ENCODE data around the gene CHIC2.

The CHIC2 gene

DNA sequence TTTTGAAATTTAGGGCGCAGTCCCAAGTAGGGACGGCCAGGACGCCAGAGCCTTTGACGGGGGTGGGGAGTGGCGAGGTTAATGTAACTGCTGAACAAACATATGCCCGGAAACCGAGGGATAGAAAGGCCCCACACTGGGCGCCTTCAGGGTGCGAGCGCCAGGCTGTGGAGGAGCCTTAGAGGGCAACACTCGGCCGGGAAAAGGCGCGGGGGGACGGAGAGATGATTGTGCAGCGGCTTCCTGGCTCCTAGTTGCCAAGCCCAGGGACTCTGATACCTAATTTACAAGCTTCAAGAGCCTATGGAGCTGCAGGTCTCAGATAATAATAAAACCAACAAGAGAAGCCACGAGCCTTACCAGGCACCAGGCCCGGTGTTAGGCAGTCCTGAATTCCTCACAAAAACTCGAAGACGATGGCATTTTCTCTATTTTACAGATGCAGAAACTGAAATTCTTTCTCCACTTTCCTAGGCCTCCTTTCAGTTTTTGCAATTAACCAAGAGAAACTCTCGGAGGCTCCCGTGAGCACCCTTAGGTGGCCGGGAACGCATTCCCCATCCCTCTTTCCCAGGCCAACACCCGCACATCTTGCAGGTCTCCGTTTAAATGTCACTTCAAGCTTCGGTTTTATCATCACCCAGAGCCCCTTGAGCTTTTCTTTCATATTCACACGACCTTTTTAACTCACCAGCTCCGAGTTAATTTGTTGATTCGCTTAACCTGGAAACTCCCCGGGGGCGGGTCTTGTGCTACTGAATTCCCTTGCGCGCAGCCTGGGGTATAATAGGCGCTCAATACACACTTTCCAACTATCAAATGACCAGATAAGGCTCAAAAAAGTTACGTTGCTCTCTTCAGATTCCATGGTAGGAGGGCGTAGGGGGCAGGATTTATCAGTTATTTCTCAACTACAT, 29.2 kb upstream of the CHIC2 start:
- peak; percentile 54 for DNase-seq (ENCODE audit: low read depth, low spot score)

- no peak for DNase-seq (ENCODE audit: low read depth, low spot score)
Measured at GRCh38 chr4:54092405-54093323, 28.3 kb upstream of the CHIC2 start.

DNA sequence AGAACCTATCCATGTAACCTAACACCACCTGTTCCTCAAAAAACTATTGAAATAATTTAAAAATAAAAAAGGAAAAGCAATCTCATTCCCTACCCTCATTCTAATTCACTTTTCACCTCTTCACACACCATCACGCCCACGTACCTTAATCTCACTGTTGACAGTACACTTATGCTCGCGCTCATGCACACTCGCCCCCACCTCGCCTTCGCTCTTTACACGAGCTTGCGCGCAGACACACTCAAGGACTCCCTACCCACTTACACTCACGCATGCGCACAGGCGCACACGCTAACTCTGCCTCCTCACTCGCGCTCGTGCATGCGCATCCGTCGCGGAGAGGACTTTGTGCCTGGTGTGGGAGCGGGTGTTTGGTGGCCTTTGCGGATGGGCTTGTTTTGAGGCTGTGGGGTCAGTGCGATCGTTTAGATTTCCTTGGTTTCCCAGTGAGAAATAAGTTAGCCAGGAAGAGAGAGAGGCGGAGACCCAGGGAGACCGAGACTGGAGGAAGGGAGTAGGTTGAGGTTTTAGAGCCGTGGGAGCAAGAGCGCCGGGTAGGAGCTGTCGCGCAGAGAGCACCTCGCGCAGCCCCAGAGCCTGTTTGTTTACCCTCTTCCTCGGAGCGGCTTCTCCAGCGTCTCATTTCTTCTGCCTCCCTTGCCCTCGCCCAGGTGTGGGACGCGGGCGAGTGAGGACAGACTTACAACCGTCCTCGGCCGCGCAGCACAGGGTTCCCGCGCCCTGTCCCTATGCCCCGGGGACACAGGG, 27.4 kb upstream of the CHIC2 start:
- peak; percentile 67 for DNase-seq (ENCODE audit: low read depth, low spot score)

DNA sequence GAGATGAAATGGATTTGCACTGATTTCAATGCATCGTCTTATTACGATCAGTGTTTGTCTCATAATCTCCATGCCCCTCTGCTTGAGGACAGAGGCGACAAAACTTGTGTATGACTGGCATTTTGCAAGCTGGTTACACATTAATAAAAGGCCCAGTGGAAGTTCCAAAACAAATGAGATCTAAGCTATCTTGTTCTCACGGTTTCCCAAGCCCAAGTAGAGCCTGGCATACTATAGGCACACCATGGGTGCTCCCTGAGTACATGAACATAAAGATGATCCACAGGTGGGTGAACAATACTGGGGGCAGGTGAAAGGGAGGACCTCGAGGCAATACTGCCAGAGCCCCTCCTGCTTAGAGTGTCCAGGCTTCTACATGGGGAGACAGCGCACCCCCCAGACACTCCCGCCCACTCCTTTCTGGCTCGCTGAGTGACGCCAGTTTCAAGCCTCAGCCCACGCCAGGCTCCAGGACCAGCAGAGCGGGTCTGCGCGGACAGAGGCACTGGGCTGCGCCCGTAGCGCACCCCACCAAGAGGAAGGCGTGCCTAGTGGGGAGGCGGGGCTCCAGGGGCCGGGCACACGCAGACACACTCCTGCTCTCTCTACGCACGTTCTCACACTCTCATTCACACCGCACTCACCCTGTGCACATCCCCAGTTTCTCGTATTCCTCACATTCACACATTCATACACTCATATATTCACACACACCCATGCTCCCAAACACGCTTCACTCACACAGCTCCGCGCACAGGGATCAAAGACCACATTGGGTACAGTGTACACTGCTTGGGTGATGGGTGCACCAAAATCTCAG, 26.6 kb upstream of the CHIC2 start:
- no peak for DNase-seq (ENCODE audit: low read depth, low spot score)

GRCh38 chr4:54090404-54090803, 26.0 kb upstream of the CHIC2 start:
- no peak for DNase-seq (ENCODE audit: low read depth, low spot score)

DNA sequence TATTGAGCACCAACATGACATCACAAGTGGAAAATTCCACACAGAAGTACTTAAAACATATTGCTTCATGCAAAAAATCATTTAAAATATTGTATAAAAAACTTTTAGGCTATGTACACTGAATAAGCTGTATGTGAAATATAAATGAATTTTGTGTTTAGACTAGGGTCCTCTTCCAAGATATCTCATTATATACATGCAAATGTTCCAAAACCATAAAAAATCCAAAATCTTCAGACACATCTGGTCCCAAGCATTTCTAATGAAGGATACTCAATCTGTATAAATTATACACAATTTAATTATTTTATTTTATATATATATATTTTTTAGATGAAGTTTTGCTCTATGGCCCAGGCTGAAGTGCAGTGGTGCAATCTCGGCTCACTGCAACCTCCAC, 25.5 kb upstream of the CHIC2 start:
- DNase-seq (ENCODE audit: low read depth, low spot score): no peak

DNA sequence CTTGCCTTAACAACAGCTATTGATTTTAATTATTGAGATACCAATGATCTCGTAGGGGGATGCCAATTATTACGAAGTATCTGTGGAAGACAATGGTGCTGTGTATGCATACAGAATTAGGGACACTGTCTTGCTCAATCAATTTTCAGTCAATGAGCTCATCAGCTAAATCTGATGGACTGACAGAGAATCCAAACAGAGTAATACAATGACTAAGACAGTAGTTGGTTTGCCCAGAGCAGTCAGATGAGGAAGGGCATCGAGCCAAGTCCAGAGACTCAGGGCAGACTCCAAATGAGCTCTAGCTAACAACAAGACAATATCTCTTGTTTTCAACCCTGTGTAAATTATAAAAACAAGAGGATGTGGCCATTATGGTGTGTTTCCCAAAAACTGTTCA, 20.9 kb upstream of the CHIC2 start:
- DNase-seq (ENCODE audit: low read depth, low spot score): no peak

DNA sequence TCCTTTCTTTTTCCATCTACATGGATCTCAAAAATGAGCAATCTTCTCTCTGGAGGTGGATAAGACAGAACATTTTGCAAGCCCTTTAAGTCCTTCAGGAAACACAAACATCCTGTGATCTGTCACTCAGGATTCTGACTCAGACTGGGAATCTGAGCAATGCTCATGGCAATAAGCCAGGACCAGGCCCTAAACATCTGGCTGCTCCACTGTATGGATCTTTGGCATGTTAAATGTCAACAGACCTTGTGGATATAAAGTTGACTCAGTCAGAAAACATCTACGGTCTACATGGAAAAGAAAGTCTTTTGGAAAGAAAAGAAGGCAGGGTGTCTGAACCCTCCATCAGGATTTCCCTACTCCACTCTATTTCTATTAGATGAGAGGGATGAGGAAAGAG, 17.8 kb upstream of the CHIC2 start:
- no peak for DNase-seq (ENCODE audit: low read depth, low spot score)

DNA sequence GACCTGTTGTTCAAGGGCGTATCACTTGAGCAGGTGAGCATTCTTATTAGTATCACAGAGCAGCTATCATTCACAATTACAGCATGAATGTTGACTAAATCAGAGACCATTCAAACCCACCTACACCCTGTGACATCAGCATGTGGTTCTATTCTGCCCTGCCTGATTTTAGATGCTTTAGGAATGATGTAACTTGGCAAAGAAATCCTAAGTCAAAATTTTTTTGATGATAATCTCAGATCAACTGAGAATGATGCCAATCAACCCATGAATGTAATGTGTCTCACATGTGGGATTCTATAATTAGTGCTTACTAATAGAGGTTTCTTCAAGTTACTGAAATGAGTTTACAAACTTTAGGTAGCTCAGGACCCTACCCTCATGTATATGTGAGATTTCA, 13.4 kb upstream of the CHIC2 start:
- DNase-seq (ENCODE audit: low read depth, low spot score): no peak

DNA sequence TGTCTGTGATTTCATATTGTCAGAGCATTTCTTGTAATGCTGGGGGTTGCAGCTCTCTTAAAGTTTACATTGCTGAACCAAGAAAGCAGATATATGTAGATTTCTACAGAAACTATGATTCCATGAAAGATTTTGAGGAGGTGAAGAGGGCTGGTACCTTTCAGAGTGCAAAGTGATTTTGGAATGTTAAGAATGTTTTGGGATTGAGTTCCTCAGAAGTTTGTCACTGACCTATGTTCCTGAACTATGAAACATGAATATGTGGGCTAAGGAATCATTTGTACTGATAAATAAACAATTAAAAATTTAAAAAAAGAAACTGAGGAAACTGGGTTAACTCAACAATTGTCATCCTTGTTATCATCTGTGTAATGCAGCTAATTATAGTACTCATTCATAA, 12.3 kb upstream of the CHIC2 start:
- no peak for DNase-seq (ENCODE audit: low read depth, low spot score)

- no peak for DNase-seq (ENCODE audit: low read depth, low spot score)
Measured at GRCh38 chr4:54074381-54074780, 10.0 kb upstream of the CHIC2 start.

- DNase-seq (ENCODE audit: low read depth, low spot score): no peak
Measured at GRCh38 chr4:54073271-54073880, 9.0 kb upstream of the CHIC2 start.

GRCh38 chr4:54067166-54067565, 2.8 kb upstream of the CHIC2 start:
- no peak for DNase-seq (ENCODE audit: low read depth, low spot score)

GRCh38 chr4:54066718-54067129, 2.3 kb upstream of the CHIC2 start:
- DNase-seq (ENCODE audit: low read depth, low spot score): no peak

GRCh38 chr4:54066088-54066415, 1.6 kb upstream of the CHIC2 start:
- DNase-seq (ENCODE audit: low read depth, low spot score): no peak

GRCh38 chr4:54065282-54066087, 1.1 kb upstream of the CHIC2 start:
- no peak for DNase-seq (ENCODE audit: low read depth, low spot score)

- peak; percentile 63 for DNase-seq (ENCODE audit: low read depth, low spot score)
Measured at GRCh38 chr4:54063737-54064316, 578 bp downstream of the CHIC2 start.

DNA sequence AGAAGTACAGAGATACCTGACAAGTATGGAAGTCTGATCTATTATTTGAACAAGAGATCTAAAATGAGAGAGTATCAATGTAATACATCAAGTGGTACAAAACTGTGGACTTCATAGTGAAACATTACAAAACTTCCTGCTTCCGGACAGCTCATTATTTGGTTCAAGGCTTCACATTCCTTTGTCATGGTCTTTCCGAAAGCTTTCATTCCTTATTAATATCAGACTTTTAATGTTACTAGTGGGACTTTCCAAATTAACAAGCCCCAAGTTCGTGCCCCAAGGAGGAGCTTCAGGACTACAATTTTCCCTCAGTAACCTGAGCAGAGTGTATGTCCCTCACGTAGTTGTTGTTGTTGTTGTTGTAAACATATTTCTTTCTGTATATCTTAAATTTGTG, 1.2 kb downstream of the CHIC2 start:
- no peak for DNase-seq (ENCODE audit: low read depth, low spot score)

GRCh38 chr4:54062392-54062791, 2.0 kb downstream of the CHIC2 start:
- DNase-seq (ENCODE audit: low read depth, low spot score): no peak

Data from ELF-1 (cell line).